SU-DHL-6 (cell line): ENCODE data around the gene CENPB.

Source experiments
- CTCF ChIP-seq: fragments of 200-600 bp; sonication (generic); IDR thresholded peaks from one replicate; pipeline ENCODE4 v1.5.1; 2017; ENCODE audit warnings: antibody characterized with exemption, mild to moderate bottlenecking, low read length, moderate library complexity; ENCODE audit not compliant: insufficient read depth, poor library complexity, severe bottlenecking
- EZH2phosphoT487 ChIP-seq: fragments of 200-600 bp; sonication (generic), shearing (Covaris generic); conservative IDR thresholded peaks from 2 replicates; pipeline ENCODE4 v1.6.1; 2018; ENCODE audit warnings: mild to moderate bottlenecking, antibody characterized with exemption, low read length, moderate library complexity, mixed read lengths

GRCh38 chr20:3798908-3799248 is 12.3 kb upstream of the CENPB start:
- no peak for TF ChIP-seq CTCF
- no peak for TF ChIP-seq EZH2phosphoT487
